Tibial nerve (tissue), 4 donors: ENCODE results near the gene DHX8. TPM values are rescaled to one million over a fixed set of nuclear protein-coding genes. Genes with fewer than 3 reads are reported as not detected.
A peak's percentile ranks its signal among the peaks of the same experiment; 100 is the strongest.

Experiments
- DNase-seq, 2 donors: peaks; one replicate each; pipeline ENCODE4 v3.0.0-alpha.2; 2019; ENCODE audit warnings: low spot score in 2 of 2
- H3K27ac ChIP-seq, 4 donors: fragments of 200-600 bp; sonication (generic) in 3 of 4; one replicate each; pipeline ENCODE4 v1.5.1; 2017 to 2019; ENCODE audit warnings: mild to moderate bottlenecking in 1 of 4
- H3K27me3 ChIP-seq, 2 donors: fragments of 200-600 bp; sonication (generic) in 1 of 2; one replicate each; pipeline versions ENCODE4 v1.5.1 to v1.6.0; 2017 to 2019
- H3K36me3 ChIP-seq, 3 donors: fragments of 200-600 bp; sonication (generic); one replicate each; pipeline ENCODE4 v1.5.1; 2018 to 2019
- H3K4me1 ChIP-seq, 4 donors: fragments of 200-600 bp; sonication (generic) in 3 of 4; one replicate each; pipeline ENCODE4 v1.5.1; 2017 to 2019
- H3K4me3 ChIP-seq, 4 donors: fragments of 200-600 bp; sonication (generic) in 3 of 4; one replicate each; pipeline ENCODE4 v1.5.1; 2017 to 2019; ENCODE audit warnings: mild to moderate bottlenecking in 1 of 4, moderate library complexity in 1 of 4
- H3K9me3 ChIP-seq, 4 donors: fragments of 200-600 bp; sonication (generic) in 3 of 4; one replicate each; pipeline ENCODE4 v1.5.1; 2017 to 2019
- EP300 ChIP-seq, 2 donors: sonication (generic); formaldehyde crosslinking; IDR thresholded peaks; one replicate each; pipeline ENCODE4 v1.6.1; 2017; ENCODE audit warnings: antibody characterized with exemption in 2 of 2, mild to moderate bottlenecking in 1 of 2
- POLR2A ChIP-seq, 2 donors: fragments of 450-650 bp; IDR thresholded peaks; one replicate each; pipeline ENCODE4 v1.6.1; 2017; ENCODE audit warnings: antibody characterized with exemption in 2 of 2, mild to moderate bottlenecking in 2 of 2, moderate library complexity in 2 of 2
- WGBS, 2 donors: methylation state at CpG; one replicate each; pipeline ENCODE4 v1.1.5; 2018; 5-methylcytosine and 5-hydroxymethylcytosine counted together
- total RNA-seq, 4 donors: library from RNA; depleted of rRNA; stranded (reverse); fragments of >200 nt; gene quantifications; one replicate each; pipeline ENCODE4 v1.1.0, GENCODE V29; 2016
- TF ChIP-seq, protein P1 (sequence below), 5 experiments: fragments of 200-600 bp in 3 of 5; fragments of 450-650 bp in 2 of 5; sonication (generic) in 3 of 5; IDR thresholded peaks; one replicate each; pipeline ENCODE4 v1.5.1; 2016 to 2019; ENCODE audit warnings: antibody characterized with exemption in 5 of 5, mild to moderate bottlenecking in 3 of 5, moderate library complexity in 2 of 5

Gene DHX8
- total RNA-seq, 4 donors from 2014 or later = 35.2 to 57.9 (median 40.7) TPM

GRCh38 chr17:43464046-43464445, 19.7 kb upstream of the DHX8 start:
- Histone ChIP-seq H3K27me3 (no peaks in the 10 kb centered on the region), H3K9me3 (no peaks in the 10 kb centered on the region), H3K4me3 (no peak overlapping the region), H3K36me3 (no peaks in the 10 kb centered on the region), H3K4me1 (peaks cover 0 to 24% (median 13%) of the 10 kb centered on the region in 4 donors), H3K27ac (no peak overlapping the region)
- WGBS, 2 donors = 60 to 100% methylated on average over 1 of the region's 1 CpG
- TF ChIP-seq, protein P1, sequence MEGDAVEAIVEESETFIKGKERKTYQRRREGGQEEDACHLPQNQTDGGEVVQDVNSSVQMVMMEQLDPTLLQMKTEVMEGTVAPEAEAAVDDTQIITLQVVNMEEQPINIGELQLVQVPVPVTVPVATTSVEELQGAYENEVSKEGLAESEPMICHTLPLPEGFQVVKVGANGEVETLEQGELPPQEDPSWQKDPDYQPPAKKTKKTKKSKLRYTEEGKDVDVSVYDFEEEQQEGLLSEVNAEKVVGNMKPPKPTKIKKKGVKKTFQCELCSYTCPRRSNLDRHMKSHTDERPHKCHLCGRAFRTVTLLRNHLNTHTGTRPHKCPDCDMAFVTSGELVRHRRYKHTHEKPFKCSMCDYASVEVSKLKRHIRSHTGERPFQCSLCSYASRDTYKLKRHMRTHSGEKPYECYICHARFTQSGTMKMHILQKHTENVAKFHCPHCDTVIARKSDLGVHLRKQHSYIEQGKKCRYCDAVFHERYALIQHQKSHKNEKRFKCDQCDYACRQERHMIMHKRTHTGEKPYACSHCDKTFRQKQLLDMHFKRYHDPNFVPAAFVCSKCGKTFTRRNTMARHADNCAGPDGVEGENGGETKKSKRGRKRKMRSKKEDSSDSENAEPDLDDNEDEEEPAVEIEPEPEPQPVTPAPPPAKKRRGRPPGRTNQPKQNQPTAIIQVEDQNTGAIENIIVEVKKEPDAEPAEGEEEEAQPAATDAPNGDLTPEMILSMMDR (IDR thresholded peaks at IDR 0.05) = no peak
- TF ChIP-seq EP300 (IDR thresholded peaks at IDR 0.05) = no peak
- TF ChIP-seq POLR2A (IDR thresholded peaks at IDR 0.05) = no peak
- no peak for DNase-seq

DNA sequence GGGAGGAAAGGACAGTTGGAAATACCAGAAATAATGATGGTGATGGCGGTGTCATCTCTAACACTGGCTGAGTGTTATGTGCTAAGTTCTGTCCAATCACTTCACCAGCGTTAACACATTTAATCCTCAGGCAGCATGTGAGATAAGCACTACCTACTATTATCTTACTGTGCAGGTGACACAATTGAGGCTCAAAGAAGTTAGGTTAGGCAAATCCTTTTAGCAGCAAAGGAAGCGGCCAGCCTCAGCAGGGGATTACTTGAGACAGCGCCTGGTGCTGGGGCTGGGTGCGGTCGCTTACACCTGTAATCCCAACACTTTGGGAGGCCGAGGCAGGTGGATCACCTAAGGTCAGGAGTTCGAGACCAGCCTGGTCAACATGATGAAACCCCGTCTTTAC, 18.7 kb upstream of the DHX8 start:
- H3K4me3 ChIP-seq = no peak overlapping the region
- 86 to 88% methylated on average over 9 of the region's 9 CpGs for WGBS, 2 donors
- H3K27me3 ChIP-seq = no peaks in the 10 kb centered on the region
- no peaks in the 10 kb centered on the region for H3K36me3 ChIP-seq
- no peaks in the 10 kb centered on the region for H3K9me3 ChIP-seq
- peak overlapping the region in 1 of 4 donors; percentile 25 for H3K27ac ChIP-seq
- DNase-seq = no peak
- TF ChIP-seq EP300 (IDR thresholded peaks at IDR 0.05) (no peak), POLR2A (IDR thresholded peaks at IDR 0.05) (no peak)
- TF ChIP-seq, protein P1 (IDR thresholded peaks at IDR 0.05) = no peak
- peaks cover 0 to 31% (median 17%) of the 10 kb centered on the region in 4 donors for H3K4me1 ChIP-seq

GRCh38 chr17:43467981-43468581, 15.7 kb upstream of the DHX8 start:
- Histone ChIP-seq H3K9me3 (no peaks in the 10 kb centered on the region), H3K27ac (peak overlapping the region in 2 of 4 donors; percentile 67 to 77), H3K4me1 (peaks cover 0 to 31% (median 17%) of the 10 kb centered on the region in 4 donors), H3K27me3 (no peaks in the 10 kb centered on the region), H3K4me3 (no peak overlapping the region), H3K36me3 (no peaks in the 10 kb centered on the region)
- WGBS, 2 donors = 28 to 32% methylated on average over 9 of the region's 9 CpGs
- peak in 1 of 2 donors; percentile 59 for DNase-seq
- TF ChIP-seq POLR2A (IDR thresholded peaks at IDR 0.05) (no peak), EP300 (IDR thresholded peaks at IDR 0.05) (peak in 1 of 2 donors; percentile 75)
- TF ChIP-seq, protein P1 (IDR thresholded peaks at IDR 0.05) = no peak

DNA sequence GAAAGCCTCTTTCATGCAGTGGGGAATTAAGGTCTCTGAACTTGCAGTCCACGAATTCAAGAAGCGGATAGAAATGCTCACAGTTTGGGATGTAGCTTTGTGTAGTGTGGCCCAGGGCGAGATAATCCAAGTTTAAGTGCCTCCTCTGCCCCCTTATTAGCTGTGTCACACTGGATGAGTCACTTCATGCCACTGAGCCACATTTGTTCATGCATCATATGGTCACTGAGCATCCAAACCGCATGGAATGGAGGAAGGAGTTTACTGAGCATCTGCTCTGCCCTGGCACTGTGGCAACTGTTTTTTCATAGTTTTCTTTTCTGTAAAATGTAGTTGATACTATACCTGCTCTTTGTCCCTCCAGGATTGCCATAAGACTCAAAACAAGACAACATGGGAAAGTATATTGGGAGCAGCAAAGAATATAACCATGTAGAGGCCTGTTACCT, 15.1 kb upstream of the DHX8 start:
- Histone ChIP-seq H3K4me3 (no peak overlapping the region), H3K9me3 (no peaks in the 10 kb centered on the region), H3K27ac (peak overlapping the region in 2 of 4 donors; percentile 67 to 77), H3K4me1 (peaks cover 0 to 31% (median 17%) of the 10 kb centered on the region in 4 donors), H3K27me3 (no peaks in the 10 kb centered on the region), H3K36me3 (no peaks in the 10 kb centered on the region)
- 17 to 36% methylated on average over 4 of the region's 4 CpGs for WGBS, 2 donors
- TF ChIP-seq POLR2A (IDR thresholded peaks at IDR 0.05) (no peak), EP300 (IDR thresholded peaks at IDR 0.05) (no peak)
- TF ChIP-seq, protein P1 (IDR thresholded peaks at IDR 0.05) = no peak
- DNase-seq = no peak

DNA sequence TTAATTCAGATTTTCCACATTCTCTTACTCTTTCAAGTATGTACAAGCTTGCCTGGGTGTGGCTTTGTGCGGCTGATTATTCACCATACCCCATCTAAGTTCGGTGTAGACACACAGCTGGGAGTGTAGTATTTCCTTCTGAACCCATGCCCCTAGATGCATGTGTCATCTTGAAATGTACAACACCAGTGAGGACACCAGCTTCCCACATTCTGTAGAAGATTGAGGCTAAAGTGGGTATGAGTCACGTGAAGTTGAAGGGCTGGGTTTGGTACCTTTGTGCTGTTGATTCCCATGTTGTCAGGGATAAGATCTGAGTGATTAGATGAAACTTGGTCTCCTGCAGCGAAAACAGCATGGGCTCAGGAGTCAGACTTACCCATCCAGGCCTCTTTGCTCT, 14.6 kb upstream of the DHX8 start:
- no peaks in the 10 kb centered on the region for H3K36me3 ChIP-seq
- WGBS, 2 donors = 69 to 75% methylated on average over 4 of the region's 4 CpGs
- no peak overlapping the region for H3K4me3 ChIP-seq
- peaks cover 0 to 31% (median 17%) of the 10 kb centered on the region in 4 donors for H3K4me1 ChIP-seq
- TF ChIP-seq EP300 (IDR thresholded peaks at IDR 0.05) (no peak), POLR2A (IDR thresholded peaks at IDR 0.05) (no peak)
- TF ChIP-seq, protein P1 (IDR thresholded peaks at IDR 0.05) = no peak
- no peaks in the 10 kb centered on the region for H3K27me3 ChIP-seq
- H3K27ac ChIP-seq = peak overlapping the region in 2 of 4 donors; percentile 67 to 77
- H3K9me3 ChIP-seq = no peaks in the 10 kb centered on the region
- no peak for DNase-seq
